K562 (cell line): Measurements from ENCODE around the gene RUFY2. TPM values are rescaled to one million over a fixed set of nuclear protein-coding genes. Genes with fewer than 3 reads are reported as not detected.

ENCODE experiments used
- ASH1L ChIP-seq: fragments of 450-650 bp; IDR thresholded peaks from 2 replicates; pipeline ENCODE4 v1.6.1; 2018; ENCODE audit warnings: borderline replicate concordance, mild to moderate bottlenecking, low read depth; ENCODE audit not compliant: partially characterized antibody
- BRF2 ChIP-seq: IDR thresholded peaks from 3 replicates; pipeline ENCODE4 v1.6.1; 2011; ENCODE audit warnings: borderline replicate concordance, mild to moderate bottlenecking; ENCODE audit not compliant: insufficient read length, insufficient read depth
- CEBPZ ChIP-seq: fragments of 150-350 bp; IDR thresholded peaks from 2 replicates; pipeline ENCODE4 v1.6.1; 2014; ENCODE audit warnings: low read depth, mild to moderate bottlenecking, low read length, borderline replicate concordance
- E2F1 ChIP-seq: sonication (generic); formaldehyde crosslinking; IDR thresholded peaks from 2 replicates; pipeline ENCODE4 v1.8.1; 2023; ENCODE audit warnings: mild to moderate bottlenecking, missing genetic modification reagents, moderate library complexity
- EP400 ChIP-seq: fragments of 450-650 bp; IDR thresholded peaks from 2 replicates; pipeline ENCODE4 v1.6.1; 2017; ENCODE audit warnings: antibody characterized with exemption, mild to moderate bottlenecking, moderate library complexity
- GTF2B ChIP-seq: IDR thresholded peaks from 2 replicates; pipeline ENCODE4 v1.6.1; 2011; ENCODE audit not compliant: insufficient read length; ENCODE audit errors: extremely low read depth
- MTA1 ChIP-seq: fragments of 450-650 bp; IDR thresholded peaks from 2 replicates; pipeline ENCODE4 v1.6.1; 2017; ENCODE audit warnings: borderline replicate concordance
- MTA2 ChIP-seq: fragments of 450-650 bp; IDR thresholded peaks from 2 replicates; pipeline ENCODE4 v1.6.1; 2016; ENCODE audit warnings: low read depth
- MTA3 ChIP-seq: fragments of 450-650 bp; formaldehyde crosslinking; IDR thresholded peaks from 2 replicates; pipeline ENCODE4 v1.6.1; 2017; ENCODE audit warnings: mild to moderate bottlenecking, borderline replicate concordance
- RERE ChIP-seq: sonication (generic); formaldehyde crosslinking; IDR thresholded peaks from 2 replicates; pipeline ENCODE4 v1.8.0; 2023; ENCODE audit warnings: missing genetic modification reagents, mild to moderate bottlenecking, borderline replicate concordance
- SIN3A ChIP-seq, 2 experiments: fragments of 150-350 bp in 1 of 2; IDR thresholded peaks; 2 replicates each; pipeline ENCODE4 v1.6.1; 2011 to 2016; ENCODE audit warnings: borderline replicate concordance in 2 of 2, low read depth in 2 of 2, low read length in 2 of 2, mild to moderate bottlenecking in 2 of 2, moderate library complexity in 2 of 2; ENCODE audit not compliant: control insufficient read depth in 1 of 2
- SRF ChIP-seq, 2 experiments: fragments of 250-450, 450-650 bp in 1 of 2; sonication (Bioruptor Pico) in 1 of 2; sonication (generic) in 1 of 2; formaldehyde crosslinking; IDR thresholded peaks; 2 replicates each; pipeline versions ENCODE4 v1.5.0 to v1.5.1; 2020 to 2022; ENCODE audit warnings: mild to moderate bottlenecking in 1 of 2, missing genetic modification reagents in 1 of 2
- ZNF224 ChIP-seq: sonication (generic); formaldehyde crosslinking; IDR thresholded peaks from 2 replicates; pipeline ENCODE4 v1.8.0; 2022; ENCODE audit warnings: mild to moderate bottlenecking, missing genetic modification reagents
- ZNF77 ChIP-seq: fragments of 250-450 bp; sonication (Bioruptor Pico); IDR thresholded peaks from 2 replicates; pipeline ENCODE4 v1.5.0; 2020
- polyA plus RNA-seq, 8 experiments: library from polyadenylated mRNA; depleted of rRNA in 4 of 8; stranded (reverse) in 5 of 8; unstranded in 3 of 8; fragments of >200 nt; fragmentation: Nextera tagmentation in 2 of 8; fragmentation: Illumina TruSeq in 1 of 8; extraction: Ambion mirVana in 2 of 8; extraction: Trizol in 1 of 8; gene quantifications; 2 replicates each; pipeline versions ENCODE4 v1.2.1 to v1.2.3, GENCODE V29; 2011 to 2014; ENCODE audit warnings: inconsistent platforms in 1 of 8, missing spikeins in 1 of 8
- total RNA-seq, 7 experiments: library from RNA; depleted of rRNA in 6 of 7; stranded (reverse); fragments of >200 nt in 6 of 7; fragmentation: Illumina TruSeq in 2 of 7; extraction: Trizol in 2 of 7; gene quantifications; 2 replicates each; pipeline versions ENCODE4 v1.2.1 to v1.2.3, GENCODE V29; 2011 to 2021; ENCODE audit warnings: low replicate concordance in 1 of 7

RUFY2 gene
- total and polyA plus RNA-seq, 9 of the 15 experiments (the other 6 are each of a cell fraction or from before 2014, with no cell fraction given), result 3.7 to 20.1 (median 12.6) TPM

- no peak for TF ChIP-seq E2F1 (CRISPR knock-in tag)
- peak; percentile 44 for TF ChIP-seq MTA3
- no peak for TF ChIP-seq ZNF224 (CRISPR knock-in tag)
- TF ChIP-seq GTF2B, result no peak
- TF ChIP-seq BRF2, result no peak
- no peak for TF ChIP-seq MTA2
- no peak for TF ChIP-seq CEBPZ
- TF ChIP-seq RERE (CRISPR knock-in tag), result no peak
- TF ChIP-seq SIN3A (IDR thresholded peaks at IDR 0.05; ENCODE audit: borderline replicate concordance in 2 of 2, control insufficient read depth in 1 of 2, low read depth in 2 of 2, low read length in 2 of 2), result peak; percentile 60 to 86; a peak in 2 of 4 replicates
- no peak for TF ChIP-seq ZNF77 (CRISPR knock-in tag)
- no peak for TF ChIP-seq MTA1
- no peak for TF ChIP-seq ASH1L
- TF ChIP-seq EP400, result peak; percentile 58; the same call in 1 of the 2 replicates
- TF ChIP-seq SRF (CRISPR knock-in tag; IDR thresholded peaks at IDR 0.05), result no peak
These were observed at the start of gene RUFY2 (continued) for GRCh38 chr10:68406815-68407548.
